ENCODE results near the gene TAF1B.

The TAF1B gene

GRCh38 chr2:9867881-9868280 is 24.6 kb downstream of the TAF1B start:
- no peaks in the 10 kb centered on the region for H3K4me1 ChIP-seq (ENCODE audit: control insufficient read depth, low read depth, low read length)
- no peak overlapping the region for H3K4me3 ChIP-seq (ENCODE audit: low read length)
- no peaks in the 10 kb centered on the region for H3K27me3 ChIP-seq (ENCODE audit: control insufficient read depth, insufficient read depth, low read length)
- peaks cover 6% of the 10 kb centered on the region for H3K36me3 ChIP-seq (ENCODE audit: control insufficient read depth, low read depth, low read length)
- H3K27ac ChIP-seq (ENCODE audit: low read length): no peak overlapping the region
- H3K9ac ChIP-seq (ENCODE audit: low read length): no peak overlapping the region
- no peaks in the 10 kb centered on the region for H3K9me3 ChIP-seq (ENCODE audit: control insufficient read depth, low read depth, low read length)

GRCh38 chr2:9873337-9873736 is 30.1 kb downstream of the TAF1B start:
- Histone ChIP-seq H3K4me1 (ENCODE audit: control insufficient read depth, low read depth, low read length) (no peaks in the 10 kb centered on the region), H3K27ac (ENCODE audit: low read length) (no peak overlapping the region), H3K36me3 (ENCODE audit: control insufficient read depth, low read depth, low read length) (peaks cover 20% of the 10 kb centered on the region)

GRCh38 chr2:9877026-9877425 is 33.8 kb downstream of the TAF1B start:
- H3K4me3 ChIP-seq (ENCODE audit: low read length): no peak overlapping the region
- peaks cover 16% of the 10 kb centered on the region for H3K36me3 ChIP-seq (ENCODE audit: control insufficient read depth, low read depth, low read length)
- H3K9ac ChIP-seq (ENCODE audit: low read length): no peak overlapping the region
- H3K9me3 ChIP-seq (ENCODE audit: control insufficient read depth, low read depth, low read length): no peaks in the 10 kb centered on the region
- H3K27me3 ChIP-seq (ENCODE audit: control insufficient read depth, insufficient read depth, low read length): no peaks in the 10 kb centered on the region
- no peaks in the 10 kb centered on the region for H3K4me1 ChIP-seq (ENCODE audit: control insufficient read depth, low read depth, low read length)
- no peak overlapping the region for H3K27ac ChIP-seq (ENCODE audit: low read length)

More at GRCh38 chr2:9873337-9873736, 30.1 kb downstream of the TAF1B start:
- Histone ChIP-seq H3K4me3 (ENCODE audit: low read length) (no peak overlapping the region), H3K9me3 (ENCODE audit: control insufficient read depth, low read depth, low read length) (no peaks in the 10 kb centered on the region), H3K27me3 (ENCODE audit: control insufficient read depth, insufficient read depth, low read length) (no peaks in the 10 kb centered on the region), H3K9ac (ENCODE audit: low read length) (no peak overlapping the region)

GRCh38 chr2:9877726-9878125 is 34.5 kb downstream of the TAF1B start:
- Histone ChIP-seq H3K27ac (ENCODE audit: low read length) (no peak overlapping the region), H3K4me3 (ENCODE audit: low read length) (no peak overlapping the region), H3K9ac (ENCODE audit: low read length) (no peak overlapping the region), H3K9me3 (ENCODE audit: control insufficient read depth, low read depth, low read length) (no peaks in the 10 kb centered on the region), H3K4me1 (ENCODE audit: control insufficient read depth, low read depth, low read length) (no peaks in the 10 kb centered on the region), H3K36me3 (ENCODE audit: control insufficient read depth, low read depth, low read length) (peaks cover 16% of the 10 kb centered on the region), H3K27me3 (ENCODE audit: control insufficient read depth, insufficient read depth, low read length) (no peaks in the 10 kb centered on the region)

GRCh38 chr2:9879455-9880194 is 36.4 kb downstream of the TAF1B start:
- no peaks in the 10 kb centered on the region for H3K4me1 ChIP-seq (ENCODE audit: control insufficient read depth, low read depth, low read length)
- H3K9me3 ChIP-seq (ENCODE audit: control insufficient read depth, low read depth, low read length): no peaks in the 10 kb centered on the region
- no peaks in the 10 kb centered on the region for H3K27me3 ChIP-seq (ENCODE audit: control insufficient read depth, insufficient read depth, low read length)
- H3K9ac ChIP-seq (ENCODE audit: low read length): no peak overlapping the region
- no peak overlapping the region for H3K4me3 ChIP-seq (ENCODE audit: low read length)
- no peak overlapping the region for H3K27ac ChIP-seq (ENCODE audit: low read length)
- H3K36me3 ChIP-seq (ENCODE audit: control insufficient read depth, low read depth, low read length): peaks cover 9% of the 10 kb centered on the region

- H3K4me3 ChIP-seq (ENCODE audit: low read length): no peak overlapping the region
- H3K36me3 ChIP-seq (ENCODE audit: control insufficient read depth, low read depth, low read length): peaks cover 11% of the 10 kb centered on the region
- H3K9ac ChIP-seq (ENCODE audit: low read length): no peak overlapping the region
- H3K9me3 ChIP-seq (ENCODE audit: control insufficient read depth, low read depth, low read length): peaks cover 3% of the 10 kb centered on the region
- H3K27ac ChIP-seq (ENCODE audit: low read length): no peak overlapping the region
- no peaks in the 10 kb centered on the region for H3K4me1 ChIP-seq (ENCODE audit: control insufficient read depth, low read depth, low read length)
- H3K27me3 ChIP-seq (ENCODE audit: control insufficient read depth, insufficient read depth, low read length): no peaks in the 10 kb centered on the region
Measured at GRCh38 chr2:9883897-9884296, 40.6 kb downstream of the TAF1B start.

- peaks cover 11% of the 10 kb centered on the region for H3K36me3 ChIP-seq (ENCODE audit: control insufficient read depth, low read depth, low read length)
- H3K4me1 ChIP-seq (ENCODE audit: control insufficient read depth, low read depth, low read length): no peaks in the 10 kb centered on the region
- no peaks in the 10 kb centered on the region for H3K27me3 ChIP-seq (ENCODE audit: control insufficient read depth, insufficient read depth, low read length)
- H3K9me3 ChIP-seq (ENCODE audit: control insufficient read depth, low read depth, low read length): peaks cover 3% of the 10 kb centered on the region
- no peak overlapping the region for H3K27ac ChIP-seq (ENCODE audit: low read length)
- no peak overlapping the region for H3K9ac ChIP-seq (ENCODE audit: low read length)
- H3K4me3 ChIP-seq (ENCODE audit: low read length): no peak overlapping the region
Measured at GRCh38 chr2:9884436-9884835, 41.2 kb downstream of the TAF1B start.

GRCh38 chr2:9885036-9885684 is 41.9 kb downstream of the TAF1B start:
- no peak overlapping the region for H3K9ac ChIP-seq (ENCODE audit: low read length)
- H3K27me3 ChIP-seq (ENCODE audit: control insufficient read depth, insufficient read depth, low read length): no peaks in the 10 kb centered on the region
- no peak overlapping the region for H3K27ac ChIP-seq (ENCODE audit: low read length)
- no peak overlapping the region for H3K4me3 ChIP-seq (ENCODE audit: low read length)
- peaks cover 11% of the 10 kb centered on the region for H3K36me3 ChIP-seq (ENCODE audit: control insufficient read depth, low read depth, low read length)
- H3K9me3 ChIP-seq (ENCODE audit: control insufficient read depth, low read depth, low read length): peaks cover 3% of the 10 kb centered on the region
- H3K4me1 ChIP-seq (ENCODE audit: control insufficient read depth, low read depth, low read length): no peaks in the 10 kb centered on the region

- Histone ChIP-seq H3K4me3 (ENCODE audit: low read length) (no peak overlapping the region), H3K4me1 (ENCODE audit: control insufficient read depth, low read depth, low read length) (no peaks in the 10 kb centered on the region), H3K36me3 (ENCODE audit: control insufficient read depth, low read depth, low read length) (peaks cover 14% of the 10 kb centered on the region)
Measured at GRCh38 chr2:9887513-9887912, 44.2 kb downstream of the TAF1B start.

GRCh38 chr2:9889812-9890261 is 46.6 kb downstream of the TAF1B start:
- Histone ChIP-seq H3K36me3 (ENCODE audit: control insufficient read depth, low read depth, low read length) (peaks cover 12% of the 10 kb centered on the region), H3K27me3 (ENCODE audit: control insufficient read depth, insufficient read depth, low read length) (no peaks in the 10 kb centered on the region), H3K4me3 (ENCODE audit: low read length) (no peak overlapping the region), H3K27ac (ENCODE audit: low read length) (no peak overlapping the region), H3K9me3 (ENCODE audit: control insufficient read depth, low read depth, low read length) (peaks cover 3% of the 10 kb centered on the region), H3K4me1 (ENCODE audit: control insufficient read depth, low read depth, low read length) (no peaks in the 10 kb centered on the region), H3K9ac (ENCODE audit: low read length) (no peak overlapping the region)

More at GRCh38 chr2:9887513-9887912, 44.2 kb downstream of the TAF1B start:
- no peak overlapping the region for H3K9ac ChIP-seq (ENCODE audit: low read length)
- H3K27me3 ChIP-seq (ENCODE audit: control insufficient read depth, insufficient read depth, low read length): no peaks in the 10 kb centered on the region
- H3K27ac ChIP-seq (ENCODE audit: low read length): no peak overlapping the region
- peaks cover 3% of the 10 kb centered on the region for H3K9me3 ChIP-seq (ENCODE audit: control insufficient read depth, low read depth, low read length)

GRCh38 chr2:9892236-9892635 is 49.0 kb downstream of the TAF1B start:
- Histone ChIP-seq H3K36me3 (ENCODE audit: control insufficient read depth, low read depth, low read length) (peaks cover 3% of the 10 kb centered on the region), H3K9me3 (ENCODE audit: control insufficient read depth, low read depth, low read length) (peaks cover 2% of the 10 kb centered on the region), H3K9ac (ENCODE audit: low read length) (no peak overlapping the region), H3K27me3 (ENCODE audit: control insufficient read depth, insufficient read depth, low read length) (no peaks in the 10 kb centered on the region), H3K4me1 (ENCODE audit: control insufficient read depth, low read depth, low read length) (peaks cover 17% of the 10 kb centered on the region), H3K27ac (ENCODE audit: low read length) (no peak overlapping the region), H3K4me3 (ENCODE audit: low read length) (no peak overlapping the region)

All from iPS-18a (cell line).